CD4-positive, alpha-beta T cell treated with Interleukin-4 for 4 hours (primary cell): ENCODE measurements around the gene MAPK8IP3.

Experiments used
- DNase-seq: peaks from one replicate; pipeline ENCODE4 v3.0.0-alpha.2; 2020

MAPK8IP3 gene

DNA sequence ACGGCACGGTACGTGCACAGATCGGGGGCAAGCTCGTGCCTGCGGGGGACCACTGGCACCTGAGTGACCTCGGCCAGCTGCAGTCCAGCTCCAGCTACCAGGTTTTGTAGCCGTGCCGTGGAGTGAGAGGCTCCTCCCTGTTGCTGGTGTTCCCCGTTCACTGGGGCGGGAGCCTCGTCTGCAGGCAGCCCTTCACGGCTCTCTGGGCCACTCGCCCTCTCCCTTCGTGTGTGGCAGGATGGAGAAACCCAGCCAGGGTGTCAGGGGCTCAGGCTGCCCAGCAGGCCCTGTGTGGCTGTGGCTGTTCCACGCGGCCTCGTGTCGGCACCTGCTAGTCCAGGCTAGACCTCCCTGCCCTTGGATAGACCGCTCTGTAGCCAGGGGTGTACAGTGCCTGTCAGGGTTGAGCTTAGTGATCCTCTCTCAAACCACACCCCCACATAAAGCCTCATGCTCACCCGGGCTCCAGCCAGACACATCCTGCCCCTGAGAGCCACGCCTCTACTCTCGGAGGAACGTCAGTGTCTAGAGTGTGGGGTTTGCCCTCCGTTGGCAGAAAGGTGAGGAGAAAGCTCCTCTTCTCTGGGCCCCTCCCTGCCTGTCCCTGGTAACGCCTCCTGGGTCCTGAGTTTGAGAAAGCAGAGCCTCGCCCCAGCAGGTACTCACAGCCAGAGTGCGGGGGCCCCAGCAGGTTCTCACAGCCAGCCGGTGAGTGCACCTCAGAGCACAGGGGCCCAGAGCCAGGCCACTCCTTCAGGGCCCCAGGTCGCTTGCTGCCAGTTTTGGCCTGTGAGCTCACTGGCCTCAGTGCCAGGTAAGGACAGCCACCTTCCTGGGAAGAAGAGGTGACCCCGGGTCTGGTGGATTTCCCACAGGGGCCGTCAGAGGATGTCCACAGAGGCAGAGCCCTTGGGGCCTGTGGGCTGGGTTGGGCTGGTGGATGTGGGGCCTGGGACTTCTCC is 37.7 kb downstream of the MAPK8IP3 start:
- no peak for DNase-seq

DNA sequence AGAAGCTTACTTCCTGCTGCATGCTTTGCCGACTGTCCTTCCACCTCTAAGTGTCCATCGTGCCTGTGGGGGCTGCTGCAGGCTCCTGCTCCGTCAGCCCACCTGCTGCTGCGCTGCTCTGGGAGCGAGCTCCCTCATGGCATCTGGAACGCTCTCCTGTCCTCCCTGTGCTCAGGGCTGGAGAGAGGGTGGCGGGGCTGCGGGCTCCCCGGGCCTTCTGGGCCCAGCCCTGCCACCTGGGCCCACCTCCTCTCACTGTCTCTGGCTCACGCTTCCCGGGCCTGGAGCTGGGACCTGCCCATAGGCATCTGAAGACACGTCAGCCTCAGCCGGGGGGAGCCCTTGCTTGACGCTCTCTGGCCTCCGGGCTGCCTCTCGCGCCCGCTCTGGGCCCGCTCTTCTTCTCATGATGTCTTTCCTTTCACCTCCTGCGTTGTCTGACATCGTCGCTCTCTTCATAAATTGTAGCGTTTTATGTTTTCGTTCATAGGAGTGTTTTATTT is 38.4 kb downstream of the MAPK8IP3 start:
- no peak for DNase-seq

DNA sequence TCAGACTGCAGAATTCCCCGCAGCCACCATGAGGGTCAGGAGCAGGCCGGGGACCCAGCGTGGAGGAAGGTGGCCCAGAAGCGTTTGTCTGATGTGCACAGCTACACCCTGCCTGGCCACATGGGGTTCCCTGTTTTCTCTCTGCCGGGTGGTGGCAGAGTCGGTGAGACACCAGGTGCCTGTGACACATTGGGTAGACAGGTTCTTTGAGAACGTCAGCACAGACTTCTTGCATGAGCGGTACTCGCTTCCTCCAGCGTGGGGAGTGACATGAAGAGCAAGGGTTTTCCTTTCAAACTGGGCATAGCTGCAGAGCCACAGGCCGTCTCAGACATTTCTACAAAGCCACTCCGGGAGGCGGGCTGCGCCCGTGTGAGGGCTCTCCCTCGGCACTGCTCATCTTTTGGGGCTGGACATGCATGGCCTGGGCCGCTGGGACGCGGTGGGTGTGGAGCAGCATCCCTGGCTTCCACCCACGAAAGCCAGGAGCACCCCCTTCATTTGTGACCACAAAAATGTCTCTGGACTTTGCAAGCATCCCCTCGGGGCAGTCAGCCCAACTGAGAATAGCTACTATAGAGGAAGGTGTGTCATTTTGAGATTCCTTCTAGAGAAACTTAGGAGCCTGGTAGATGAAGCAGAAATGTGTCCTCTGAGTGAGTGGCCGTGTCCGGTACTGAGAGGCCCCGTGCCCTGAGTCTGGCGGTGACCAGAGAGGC is 39.3 kb downstream of the MAPK8IP3 start:
- no peak for DNase-seq

DNA sequence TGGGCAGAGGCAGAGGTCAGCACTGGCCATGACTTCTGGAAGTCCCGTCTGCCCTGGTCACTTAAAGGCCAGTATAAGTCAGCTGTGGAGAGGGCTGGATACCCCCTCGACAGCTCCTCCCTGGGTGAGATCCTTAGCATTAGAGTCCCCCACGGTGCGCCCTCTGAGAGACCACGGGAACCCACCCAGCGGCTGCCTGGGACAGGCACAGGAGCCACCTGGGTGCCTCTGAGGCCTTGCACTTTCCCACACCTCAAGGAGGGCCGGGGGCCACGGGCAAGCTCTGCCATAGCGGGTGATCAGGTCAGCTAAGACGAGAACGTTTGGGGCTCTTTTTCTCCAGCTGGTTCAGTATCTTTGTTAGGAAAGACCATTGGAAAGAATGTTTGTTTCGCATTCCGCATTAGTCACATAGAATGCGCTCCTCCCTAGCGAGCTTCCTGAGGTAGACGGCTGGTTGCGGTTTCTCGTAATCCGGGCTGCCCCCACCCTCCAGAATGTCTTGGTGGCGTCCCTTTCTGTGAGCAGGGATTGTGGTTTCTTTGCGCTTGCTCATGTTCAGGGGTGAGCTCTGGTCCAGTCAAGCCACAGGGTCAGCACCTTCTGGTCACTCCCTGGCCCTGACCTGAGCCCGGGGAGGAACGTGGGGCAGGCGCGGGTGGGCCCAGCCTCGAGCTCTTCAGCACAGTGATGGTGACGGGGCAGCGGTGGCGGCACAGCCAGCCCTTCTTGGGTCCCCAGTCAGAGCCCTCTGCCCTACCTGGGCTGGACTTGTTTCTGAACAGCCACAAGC is 40.1 kb downstream of the MAPK8IP3 start:
- no peak for DNase-seq

DNA sequence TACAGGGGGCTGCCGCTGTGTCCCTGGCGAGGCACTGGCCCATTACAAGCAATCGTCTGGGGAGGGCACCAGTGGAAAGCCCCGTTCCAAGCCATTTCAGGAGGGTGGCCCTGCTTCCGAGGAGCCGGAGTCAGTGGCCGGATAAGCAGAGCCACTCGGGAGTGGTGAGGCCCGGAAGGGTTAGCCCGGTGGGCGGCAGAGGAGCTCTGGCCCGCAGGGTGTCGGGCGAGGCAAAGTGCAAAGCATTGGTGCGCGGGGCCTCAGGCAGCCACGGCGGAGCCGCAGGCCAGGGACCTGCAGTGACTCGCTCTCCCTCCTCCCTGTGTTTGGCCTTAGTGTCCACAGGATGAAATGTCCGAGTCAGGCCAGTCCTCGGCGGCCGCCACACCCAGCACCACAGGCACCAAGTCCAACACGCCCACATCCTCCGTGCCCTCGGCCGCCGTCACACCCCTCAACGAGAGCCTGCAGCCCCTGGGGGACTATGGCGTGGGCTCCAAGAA is 40.7 kb downstream of the MAPK8IP3 start:
- DNase-seq: no peak

DNA sequence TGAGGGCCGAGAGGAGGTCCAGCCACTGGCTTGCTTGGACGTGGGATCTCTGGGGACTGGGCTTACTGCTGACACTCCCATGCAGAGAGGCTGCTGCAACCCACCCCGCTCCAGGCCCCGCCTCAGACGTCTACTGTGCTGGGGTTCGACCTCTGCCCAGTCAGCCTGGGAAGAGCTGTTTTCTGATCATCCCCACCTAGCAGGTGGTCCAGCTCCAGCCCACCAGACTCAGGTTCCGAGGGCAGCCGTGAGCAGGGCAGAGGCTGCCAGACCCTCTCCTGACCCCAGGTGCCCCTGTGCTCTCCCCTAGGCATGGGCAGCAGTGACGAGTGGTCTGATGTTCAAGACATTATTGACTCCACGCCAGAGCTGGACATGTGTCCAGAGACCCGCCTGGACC is 41.9 kb downstream of the MAPK8IP3 start:
- DNase-seq: no peak

DNA sequence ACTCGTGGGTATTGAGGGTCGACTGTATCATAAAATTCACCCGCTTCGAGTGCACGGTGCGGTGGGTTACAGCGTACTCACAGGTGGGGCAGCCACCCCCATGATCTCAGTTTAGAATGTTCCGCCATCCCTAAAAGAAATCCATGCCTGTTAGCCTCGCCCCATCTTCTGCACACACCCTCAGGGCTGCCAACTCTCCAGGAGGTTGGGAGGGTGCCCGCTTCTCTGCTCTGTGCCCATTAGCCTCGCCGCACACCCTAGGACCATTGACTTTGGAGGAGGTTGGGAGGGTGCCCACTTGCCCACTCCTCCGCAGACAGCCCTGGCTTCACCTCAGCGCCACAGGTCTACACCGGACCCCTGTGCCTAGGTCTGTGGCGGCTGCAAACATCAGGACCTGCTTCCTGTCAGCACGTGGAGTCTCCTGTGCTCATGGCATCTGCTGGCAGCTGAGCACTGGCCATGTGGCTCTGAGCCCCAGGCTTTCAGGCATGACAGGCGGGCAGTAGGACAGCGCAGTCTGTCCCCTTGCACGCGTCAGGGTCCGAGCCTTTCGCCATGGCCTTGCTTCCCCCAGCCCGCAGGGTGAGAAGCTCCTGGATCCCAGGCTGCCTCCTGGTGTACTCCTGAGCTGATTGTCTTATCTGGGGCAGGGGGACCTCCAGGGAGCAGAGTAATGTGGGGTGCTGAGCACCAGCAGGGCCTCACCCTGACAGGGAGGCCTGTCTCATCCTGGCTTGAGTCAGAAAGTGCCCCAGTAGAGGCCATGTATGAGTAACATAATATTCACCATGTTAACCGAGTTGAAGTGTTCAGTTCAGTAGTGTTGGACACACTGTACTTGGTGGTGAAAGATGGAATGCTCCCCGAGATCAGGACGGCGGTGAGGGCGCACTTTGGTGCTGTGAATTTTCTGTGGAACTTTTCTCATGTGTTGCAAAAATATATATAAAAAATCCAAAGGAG is 43.4 kb downstream of the MAPK8IP3 start:
- no peak for DNase-seq

DNA sequence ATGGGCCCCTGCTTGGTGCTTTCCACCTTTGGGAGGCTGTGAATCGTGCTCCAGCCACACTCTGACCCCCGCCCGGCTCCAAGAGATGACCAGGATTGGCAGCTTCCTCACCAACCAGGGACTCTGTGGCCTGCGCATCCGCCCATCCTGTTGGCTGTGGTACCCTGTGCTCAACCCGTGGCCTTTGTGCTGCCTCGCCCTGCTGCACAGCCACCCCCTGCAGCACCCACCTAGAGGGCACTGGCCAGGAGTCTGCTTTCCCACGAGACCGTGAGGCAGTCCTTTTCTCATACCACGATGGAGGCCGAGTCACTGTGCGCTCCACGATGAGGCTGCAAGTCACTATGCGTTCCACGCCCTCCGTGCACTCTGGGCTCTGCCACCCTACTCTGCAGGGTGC is 46.0 kb downstream of the MAPK8IP3 start:
- no peak for DNase-seq

DNA sequence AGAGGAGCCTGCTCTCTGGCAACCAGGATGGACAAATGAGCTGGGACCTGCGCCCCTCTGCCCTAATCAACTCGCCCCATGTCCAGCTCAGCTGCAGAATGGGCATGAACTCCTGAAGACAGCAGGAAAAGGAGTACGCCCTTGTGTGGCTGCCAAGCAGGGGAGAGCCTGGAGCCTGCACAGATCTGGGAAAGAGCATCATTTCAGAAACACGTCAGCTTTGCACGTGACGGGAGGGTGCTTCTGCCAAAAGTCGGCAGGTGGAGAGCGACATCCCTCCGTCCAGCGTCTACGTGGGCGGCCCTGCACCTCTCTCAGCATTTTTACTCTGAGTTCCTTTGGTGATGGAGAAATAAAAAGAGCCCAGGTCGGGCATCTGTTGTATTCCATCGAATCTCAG is 46.9 kb downstream of the MAPK8IP3 start:
- no peak for DNase-seq

DNA sequence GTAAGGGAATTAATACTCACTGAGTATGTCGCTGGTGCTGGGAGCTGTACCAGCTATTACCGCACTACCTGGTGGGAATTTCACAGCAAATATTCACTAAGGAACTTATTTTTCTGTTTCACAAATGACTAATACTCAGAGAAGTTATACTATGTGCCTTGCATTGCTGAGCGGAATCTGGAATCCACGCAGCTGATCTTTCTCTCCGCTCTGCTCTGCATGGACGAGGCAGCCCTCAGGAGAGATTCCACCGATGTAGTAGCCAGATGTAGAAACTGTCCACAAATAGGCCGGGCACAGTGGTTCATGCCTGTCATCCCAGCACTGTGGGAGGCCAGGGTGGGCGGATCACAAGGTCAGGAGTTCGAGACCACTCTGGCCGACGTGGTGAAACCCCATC is 48.2 kb downstream of the MAPK8IP3 start:
- DNase-seq: no peak

DNA sequence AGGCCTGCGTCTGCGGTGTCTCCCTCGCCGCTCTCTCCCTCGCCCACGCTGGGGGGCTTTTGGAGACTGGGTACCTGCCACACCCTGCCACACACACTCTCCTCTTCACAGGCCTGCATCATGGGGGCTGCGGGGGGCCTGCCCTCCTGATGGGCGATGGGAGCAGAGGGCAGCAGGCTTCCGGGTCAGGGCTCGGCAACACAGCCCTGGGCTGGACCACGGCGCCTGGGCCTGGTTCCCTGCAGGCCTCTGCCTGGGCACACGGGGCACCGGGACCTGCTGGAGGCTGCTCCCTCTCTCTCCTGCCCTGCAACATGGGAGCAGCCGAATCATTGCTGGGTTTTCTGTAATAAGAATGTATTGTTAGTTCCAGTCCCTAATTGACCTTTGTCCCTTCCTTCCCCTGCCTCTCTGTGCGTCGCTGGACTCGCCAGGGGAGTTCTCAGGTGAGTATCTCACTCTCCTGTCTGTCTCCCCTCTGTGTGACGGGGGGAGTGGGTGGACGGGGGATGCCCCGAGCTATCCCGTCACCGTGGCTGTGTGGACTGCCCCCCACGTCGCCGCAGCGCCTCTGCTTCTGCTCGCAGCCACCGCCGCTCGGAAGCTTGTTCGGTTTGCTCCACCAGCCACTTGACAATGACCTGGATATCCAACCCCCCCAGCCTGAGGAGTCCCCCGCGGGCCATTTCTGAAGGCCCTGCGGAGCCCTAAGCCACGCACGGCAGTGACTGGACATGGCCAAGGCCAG is 51.9 kb downstream of the MAPK8IP3 start:
- no peak for DNase-seq

DNA sequence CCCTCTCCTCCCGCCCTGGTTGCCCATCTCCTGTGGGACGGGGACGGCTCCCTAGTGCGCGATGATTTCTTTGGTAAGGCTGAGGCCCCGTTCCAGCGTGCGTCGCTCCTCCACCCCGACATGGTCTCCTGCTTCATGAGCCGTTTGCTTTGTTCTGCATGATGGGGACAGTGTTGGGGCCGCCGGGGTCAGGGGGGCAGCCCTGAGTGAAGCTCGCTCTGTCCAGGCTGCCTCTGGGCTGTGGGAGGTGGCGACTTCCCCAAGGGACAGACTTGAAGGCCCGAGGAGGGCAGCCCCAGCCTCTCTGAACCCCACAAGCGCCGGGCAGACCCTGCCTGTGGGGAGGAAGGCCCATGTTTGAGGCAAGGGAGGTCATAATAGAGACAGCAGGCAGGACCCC is 52.9 kb downstream of the MAPK8IP3 start:
- DNase-seq: no peak

DNA sequence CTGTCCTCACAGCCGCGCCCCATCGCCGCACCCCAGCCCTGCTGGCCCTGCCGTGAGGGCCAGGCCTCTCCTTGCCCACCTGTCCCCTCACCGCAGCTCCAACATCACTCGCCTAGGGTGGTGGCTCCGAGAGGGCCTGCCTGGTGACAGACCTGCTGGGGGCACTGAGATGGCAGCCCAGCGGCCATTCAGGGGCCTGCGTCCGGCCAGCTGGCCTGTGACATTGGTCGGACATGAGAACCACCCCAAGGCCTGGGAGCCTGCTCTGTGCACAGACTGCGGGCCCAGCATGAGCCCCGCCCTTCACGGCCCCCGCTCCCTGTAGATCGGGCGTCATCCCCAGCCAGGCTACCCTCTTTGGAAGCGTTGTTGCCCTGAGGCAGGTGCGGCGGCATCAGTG is 53.5 kb downstream of the MAPK8IP3 start:
- DNase-seq: no peak

DNA sequence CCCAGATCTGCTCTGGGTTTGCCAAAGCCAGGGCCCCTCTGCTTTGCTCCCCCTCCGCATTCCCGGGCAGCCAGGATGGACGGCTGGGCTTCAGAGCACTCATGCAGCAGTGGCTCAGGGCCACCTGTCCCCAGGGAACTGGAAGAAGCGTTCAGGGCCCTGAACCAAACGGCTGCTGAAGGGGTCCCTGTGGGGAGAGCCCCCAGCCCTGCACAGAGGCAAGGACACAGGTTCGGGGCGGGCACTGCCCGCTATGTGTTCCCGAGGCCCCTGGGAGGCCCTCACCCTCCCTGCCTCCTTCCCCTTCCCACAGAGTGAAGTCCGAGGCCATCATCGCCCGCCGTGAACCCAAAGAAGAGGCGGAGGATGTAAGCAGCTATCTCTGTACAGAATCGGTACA is 54.9 kb downstream of the MAPK8IP3 start:
- no peak for DNase-seq

DNA sequence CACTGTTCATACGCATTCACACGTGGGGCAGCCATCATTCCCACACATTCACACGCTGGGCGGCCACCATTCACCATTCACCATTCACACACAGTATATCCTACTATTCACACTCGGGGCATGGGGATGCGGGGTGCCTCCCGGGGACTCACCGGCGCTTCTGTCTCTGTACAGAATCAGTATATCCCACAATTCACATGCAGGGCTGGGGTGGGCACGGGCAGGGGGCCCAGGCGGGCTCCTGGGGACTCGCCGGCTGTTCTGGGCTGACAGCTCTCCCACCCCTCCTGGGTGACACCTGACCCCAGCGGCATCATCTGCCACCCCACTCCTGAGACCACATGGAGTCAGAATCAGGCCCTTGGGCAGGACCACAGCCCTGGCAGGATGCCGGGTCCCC is 55.8 kb downstream of the MAPK8IP3 start:
- DNase-seq: no peak

DNA sequence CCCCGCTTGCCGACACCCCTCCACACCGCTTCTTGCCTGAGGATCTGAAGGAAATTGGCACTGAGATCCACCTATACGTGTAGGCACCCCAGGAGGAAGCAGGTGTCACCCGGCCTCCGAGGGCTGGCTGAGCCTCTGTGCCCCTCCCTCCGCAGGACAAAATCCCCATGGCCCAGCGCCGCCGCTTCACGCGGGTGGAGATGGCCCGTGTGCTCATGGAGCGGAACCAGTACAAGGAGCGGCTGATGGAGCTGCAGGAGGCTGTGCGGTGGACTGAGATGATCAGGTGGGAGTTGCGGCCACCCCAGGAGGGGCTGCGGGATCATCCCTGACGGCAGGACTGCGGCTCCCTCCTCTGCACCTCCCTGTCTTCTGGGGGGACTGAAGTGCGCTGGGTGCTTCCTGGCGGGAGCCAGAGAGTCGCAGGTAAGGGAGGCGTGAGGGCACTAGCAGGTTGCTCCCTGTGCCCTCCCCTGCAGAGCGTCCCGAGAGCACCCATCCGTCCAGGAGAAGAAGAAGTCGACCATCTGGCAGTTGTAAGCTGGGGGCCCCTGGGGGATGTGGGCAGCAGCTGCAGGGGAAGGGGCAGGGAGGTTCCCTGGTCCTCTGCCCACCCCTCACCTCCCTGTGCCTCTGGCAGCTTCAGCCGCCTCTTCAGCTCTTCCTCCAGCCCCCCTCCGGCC is 56.3 kb downstream of the MAPK8IP3 start:
- no peak for DNase-seq

DNA sequence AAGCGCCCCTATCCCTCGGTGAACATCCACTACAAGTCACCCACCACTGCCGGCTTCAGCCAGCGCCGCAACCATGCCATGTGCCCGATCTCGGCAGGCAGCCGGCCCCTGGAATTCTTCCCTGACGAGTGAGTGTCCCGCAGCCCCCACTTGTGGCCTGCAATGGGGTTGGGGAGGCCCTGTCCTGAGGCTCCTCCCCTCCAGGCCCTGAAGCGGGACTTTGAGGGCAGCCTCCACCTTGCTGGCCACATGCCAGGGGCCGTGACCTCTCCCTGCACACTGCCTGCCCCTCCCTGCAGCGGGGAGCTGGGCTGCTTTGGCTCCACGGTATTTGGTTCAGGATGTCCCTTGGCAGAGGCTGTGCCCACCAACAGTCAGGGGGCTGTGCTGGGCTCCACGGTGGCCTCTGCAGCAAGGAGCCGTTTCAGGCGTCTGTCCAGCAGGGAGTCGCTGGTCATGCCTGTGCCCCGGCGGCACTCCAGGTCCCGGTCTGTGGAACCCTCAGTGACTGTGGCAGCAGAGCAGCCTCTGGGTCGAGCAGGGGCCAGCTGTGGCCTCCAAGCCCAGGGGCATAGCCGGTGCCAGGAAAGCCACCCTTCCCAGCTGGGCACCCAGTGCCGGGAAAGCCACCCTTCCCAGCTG is 57.0 kb downstream of the MAPK8IP3 start:
- DNase-seq: no peak

DNA sequence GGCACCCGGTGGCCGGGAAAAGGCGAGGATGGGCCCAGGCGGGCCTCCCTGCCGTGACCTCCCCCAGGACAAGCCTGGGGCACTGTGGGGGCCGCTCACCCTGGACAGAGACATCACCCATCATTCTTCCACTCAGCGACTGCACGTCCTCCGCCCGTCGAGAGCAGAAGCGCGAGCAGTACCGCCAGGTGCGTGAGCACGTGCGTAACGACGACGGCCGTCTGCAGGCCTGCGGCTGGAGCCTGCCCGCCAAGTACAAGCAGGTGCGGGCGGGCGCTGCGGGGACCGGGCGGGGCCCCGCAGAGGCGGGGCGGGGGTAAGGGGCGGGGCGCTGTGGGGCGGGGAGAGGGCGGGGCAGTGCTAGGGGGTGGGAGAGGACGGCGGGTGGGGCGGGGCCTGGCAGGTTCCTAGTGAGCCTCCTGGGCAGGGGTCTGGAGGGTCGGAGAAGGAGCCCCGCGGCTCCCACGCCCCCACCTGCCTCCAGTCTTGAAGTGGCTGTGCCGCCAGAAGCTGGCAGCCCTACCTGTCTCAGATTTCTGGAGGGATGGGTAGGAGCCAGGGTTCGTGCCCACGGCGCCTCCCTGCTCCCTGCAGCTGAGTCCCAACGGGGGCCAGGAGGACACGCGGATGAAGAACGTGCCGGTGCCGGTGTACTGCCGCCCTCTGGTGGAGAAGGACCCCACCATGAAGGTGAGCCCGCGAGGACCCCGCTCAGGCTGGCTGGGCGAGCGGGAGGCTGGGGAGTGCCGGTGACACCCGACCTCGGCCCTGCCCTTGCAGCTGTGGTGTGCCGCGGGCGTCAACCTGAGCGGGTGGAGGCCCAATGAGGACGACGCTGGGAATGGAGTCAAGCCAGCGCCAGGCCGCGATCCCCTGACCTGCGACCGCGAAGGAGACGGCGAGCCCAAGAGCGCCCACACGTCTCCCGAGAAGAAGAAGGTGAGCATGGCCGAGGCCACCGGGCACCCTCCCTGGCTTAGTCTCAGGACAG is 57.8 kb downstream of the MAPK8IP3 start:
- DNase-seq: no peak

DNA sequence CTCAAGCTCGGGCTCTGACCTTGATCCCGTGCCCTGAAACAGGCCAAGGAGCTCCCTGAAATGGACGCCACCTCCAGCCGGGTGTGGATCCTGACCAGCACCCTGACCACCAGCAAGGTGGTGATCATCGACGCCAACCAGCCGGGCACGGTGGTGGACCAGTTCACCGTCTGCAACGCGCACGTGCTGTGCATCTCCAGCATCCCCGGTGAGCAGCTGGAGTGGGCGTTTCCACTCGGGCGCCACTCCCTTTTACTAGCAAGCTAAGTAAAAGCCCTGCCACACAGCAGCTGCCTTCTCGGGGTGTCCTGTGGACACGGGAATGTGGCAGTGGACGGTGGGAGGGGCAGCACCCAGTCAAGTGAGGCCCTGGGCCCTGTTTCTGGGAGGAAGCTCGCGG is 59.0 kb downstream of the MAPK8IP3 start:
- DNase-seq: no peak
